Esophagus muscularis mucosa (tissue), 4 donors: ENCODE results near the gene TACR2. TPM values are rescaled to one million over a fixed set of nuclear protein-coding genes. Genes with fewer than 3 reads are reported as not detected.
A peak's percentile ranks its signal among the peaks of the same experiment; 100 is the strongest.

Source experiments
- DNase-seq: peaks from one replicate; pipeline ENCODE4 v3.0.0-alpha.2; 2017; ENCODE audit errors: extremely low spot score
- H3K27ac ChIP-seq, 4 donors: fragments of 200-600 bp; sonication (generic); replicated peaks in 1 of 4; 1 replicate in 3 of 4; 2 replicates in 1 of 4; pipeline ENCODE4 v1.5.1; 2016 to 2019; ENCODE audit warnings: mild to moderate bottlenecking in 1 of 4
- H3K27me3 ChIP-seq, 4 donors: fragments of 200-600 bp; sonication (generic); one replicate each; pipeline versions ENCODE4 v1.5.1 to v1.6.0; 2016 to 2019
- H3K36me3 ChIP-seq, 4 donors: fragments of 200-600 bp; sonication (generic); one replicate each; pipeline ENCODE4 v1.5.1; 2016 to 2019
- H3K4me1 ChIP-seq, 4 donors: fragments of 200-600 bp; sonication (generic); one replicate each; pipeline ENCODE4 v1.5.1; 2016 to 2019
- H3K4me3 ChIP-seq, 4 donors: fragments of 200-600 bp; sonication (generic); 1 replicate in 2 of 4; 2 replicates in 2 of 4; pipeline ENCODE4 v1.5.1; 2016 to 2019; ENCODE audit warnings: mild to moderate bottlenecking in 4 of 4, moderate library complexity in 1 of 4
- H3K9me3 ChIP-seq, 4 donors: fragments of 200-600 bp; sonication (generic); 1 replicate in 3 of 4; 2 replicates in 1 of 4; pipeline ENCODE4 v1.5.1; 2016 to 2019
- CTCF ChIP-seq, 3 experiments: fragments of 200-600 bp in 2 of 3; fragments of 450-650 bp in 1 of 3; sonication (generic) in 2 of 3; IDR thresholded peaks; one replicate each; pipeline ENCODE4 v1.5.1; 2017 to 2019; ENCODE audit warnings: antibody characterized with exemption in 3 of 3, mild to moderate bottlenecking in 2 of 3, moderate library complexity in 1 of 3
- EP300 ChIP-seq: sonication (generic); formaldehyde crosslinking; IDR thresholded peaks from one replicate; pipeline ENCODE4 v1.6.1; 2017; ENCODE audit warnings: antibody characterized with exemption
- POLR2A ChIP-seq: fragments of 450-650 bp; IDR thresholded peaks from one replicate; pipeline ENCODE4 v1.6.1; 2017; ENCODE audit warnings: antibody characterized with exemption, moderate library complexity, mild to moderate bottlenecking, low read depth
- POLR2AphosphoS5 ChIP-seq, 2 donors: sonication (generic); formaldehyde crosslinking; IDR thresholded peaks; one replicate each; pipeline ENCODE4 v1.6.1; 2017; ENCODE audit warnings: antibody characterized with exemption in 2 of 2
- WGBS: methylation state at CpG from one replicate; pipeline ENCODE4 v1.1.5; 2018; 5-methylcytosine and 5-hydroxymethylcytosine counted together
- intact Hi-C: fragments of 100-400 bp; cut with DNase I; formaldehyde crosslinking; loops from one replicate; pipeline ENCODE4 v1.15.1; 2023
- total RNA-seq, 4 donors: library from RNA; depleted of rRNA; stranded (reverse); fragments of >200 nt; gene quantifications; one replicate each; pipeline versions ENCODE4 v1.1.0 to v1.2.1, GENCODE V29; 2016

TACR2 gene
- total RNA-seq, 4 donors from 2014 or later = 51.4 to 72.6 (median 68.1) TPM

GRCh38 chr10:69412232-69412790 is 4.4 kb downstream of the TACR2 start:
- no peak for TF ChIP-seq POLR2A
- no peak for TF ChIP-seq POLR2AphosphoS5 (IDR thresholded peaks at IDR 0.05)
- no peak for TF ChIP-seq CTCF (IDR thresholded peaks at IDR 0.05)
- no peak for TF ChIP-seq EP300
- peak overlapping the region; percentile 95 to 98 (median 97) for H3K27ac ChIP-seq
- no peaks in the 10 kb centered on the region for H3K36me3 ChIP-seq
- WGBS = 78% methylated on average over 3 of the region's 3 CpGs
- H3K4me1 ChIP-seq = peaks cover 25 to 76% (median 67%) of the 10 kb centered on the region in 4 donors
- no peaks in the 10 kb centered on the region for H3K9me3 ChIP-seq
- H3K4me3 ChIP-seq = peak overlapping the region in 1 of 4 donors; percentile 43
- intact Hi-C loops = no loop called here
- DNase-seq = no peak
- no peaks in the 10 kb centered on the region for H3K27me3 ChIP-seq

- H3K27ac ChIP-seq = peak overlapping the region; percentile 95 to 98 (median 97)
- no peaks in the 10 kb centered on the region for H3K9me3 ChIP-seq
- WGBS = 56% methylated on average over 4 of the region's 4 CpGs
- no peaks in the 10 kb centered on the region for H3K27me3 ChIP-seq
- H3K4me1 ChIP-seq = peaks cover 33 to 76% (median 68%) of the 10 kb centered on the region in 4 donors
- DNase-seq = no peak
- no peaks in the 10 kb centered on the region for H3K36me3 ChIP-seq
- intact Hi-C loops = no loop called here
- TF ChIP-seq POLR2AphosphoS5 (IDR thresholded peaks at IDR 0.05) (peak in 1 of 2 donors; percentile 27), EP300 (no peak), POLR2A (no peak), CTCF (IDR thresholded peaks at IDR 0.05) (no peak)
- no peak overlapping the region for H3K4me3 ChIP-seq
Measured at GRCh38 chr10:69411476-69411875, 5.2 kb downstream of the TACR2 start.

GRCh38 chr10:69410487-69410886 is 6.2 kb downstream of the TACR2 start:
- WGBS = 76% methylated on average over 10 of the region's 10 CpGs
- TF ChIP-seq POLR2AphosphoS5 (IDR thresholded peaks at IDR 0.05) = no peak
- TF ChIP-seq EP300 = no peak
- TF ChIP-seq POLR2A = no peak
- TF ChIP-seq CTCF (IDR thresholded peaks at IDR 0.05) = no peak
- Histone ChIP-seq H3K27ac (peak overlapping the region; percentile 95 to 98 (median 97)), H3K4me1 (peaks cover 41 to 85% (median 76%) of the 10 kb centered on the region in 4 donors), H3K27me3 (no peaks in the 10 kb centered on the region), H3K9me3 (no peaks in the 10 kb centered on the region), H3K36me3 (peaks cover 0 to 6% (median 4%) of the 10 kb centered on the region in 4 donors), H3K4me3 (no peak overlapping the region)
- intact Hi-C loops = no loop called here
- DNase-seq = no peak

- Histone ChIP-seq H3K9me3 (no peaks in the 10 kb centered on the region), H3K4me1 (peaks cover 41 to 89% (median 80%) of the 10 kb centered on the region in 4 donors), H3K27ac (peak overlapping the region; percentile 95 to 98 (median 97)), H3K4me3 (no peak overlapping the region), H3K36me3 (peaks cover 4 to 10% (median 7%) of the 10 kb centered on the region in 4 donors), H3K27me3 (no peaks in the 10 kb centered on the region)
- WGBS = 71% methylated on average over 5 of the region's 6 CpGs
- no peak for TF ChIP-seq POLR2A
- TF ChIP-seq POLR2AphosphoS5 (IDR thresholded peaks at IDR 0.05) = peak; percentile 18 to 65
- TF ChIP-seq CTCF (IDR thresholded peaks at IDR 0.05) = no peak
- no peak for TF ChIP-seq EP300
- intact Hi-C loops = loop anchor here (10.0 kb wide), 1 partner anchor 225 kb away; the partner anchor contains the start of gene FAM241B
- no peak for DNase-seq
Measured at GRCh38 chr10:69409968-69410367, 6.8 kb downstream of the TACR2 start.

GRCh38 chr10:69409176-69409495 is 7.6 kb downstream of the TACR2 start:
- H3K4me3 ChIP-seq = peak overlapping the region; percentile 53 to 58 (median 56)
- H3K36me3 ChIP-seq = peaks cover 9 to 19% (median 14%) of the 10 kb centered on the region in 4 donors
- intact Hi-C loops = loop anchor here (10.0 kb wide), 1 partner anchor 226 kb away; the partner anchor contains the start of gene FAM241B
- H3K27me3 ChIP-seq = no peaks in the 10 kb centered on the region
- 10% methylated on average over 5 of the region's 7 CpGs for WGBS
- no peak for DNase-seq
- H3K9me3 ChIP-seq = no peaks in the 10 kb centered on the region
- peaks cover 41 to 90% (median 81%) of the 10 kb centered on the region in 4 donors for H3K4me1 ChIP-seq
- peak in 1 of 3 experiments; percentile 6 for TF ChIP-seq CTCF (IDR thresholded peaks at IDR 0.05)
- TF ChIP-seq POLR2A = no peak
- peak overlapping the region; percentile 95 to 98 (median 97) for H3K27ac ChIP-seq
